A673 (cell line): ENCODE results near the gene RIPOR2. TPM values are rescaled to one million over a fixed set of nuclear protein-coding genes. Genes with fewer than 3 reads are reported as not detected.

Experiments used
- BruUV-seq: library from RNA; stranded (reverse); fragments of 400-500 nt; replicated peaks from 2 replicates; lab custom pipeline; 2021; lab: Mats Ljungman, UMichigan
- CTCF ChIA-PET: fragments of 300-600 bp; sonication (Branson Sonifier 250); formaldehyde crosslinking; loops from one replicate; lab custom pipeline; 2022; ENCODE audit warnings: antibody characterized with exemption; lab: Charles Lee
- POLR2A ChIA-PET: fragments of 300-600 bp; sonication (Branson Sonifier 250); formaldehyde crosslinking; loops from one replicate; lab custom pipeline; 2022; ENCODE audit warnings: antibody characterized with exemption; ENCODE audit not compliant: low non-redundant PET; lab: Charles Lee
- DNase-seq: peaks from one replicate; pipeline ENCODE4 v3.0.0-alpha.2; 2015; ENCODE audit warnings: low spot score
- H3K27ac ChIP-seq: fragments of 200-600 bp; sonication (generic); 2 replicates; pipeline ENCODE4 v1.5.1; 2016; ENCODE audit warnings: mixed run types, low read depth, mild to moderate bottlenecking, mixed read lengths, antibody characterized with exemption, low read length; ENCODE audit not compliant: poor library complexity, severe bottlenecking
- H3K27me3 ChIP-seq: fragments of 200-600 bp; sonication (generic); replicated peaks from 2 replicates; pipeline ENCODE4 v1.6.1; 2017; ENCODE audit warnings: mixed run types, low read depth, mild to moderate bottlenecking, mixed read lengths, antibody characterized with exemption, low read length; ENCODE audit not compliant: insufficient read depth, poor library complexity
- H3K36me3 ChIP-seq: fragments of 200-600 bp; sonication (generic); 2 replicates; pipeline ENCODE4 v1.6.1; 2016; ENCODE audit warnings: mixed run types, mild to moderate bottlenecking, mixed read lengths, antibody characterized with exemption, low read length; ENCODE audit not compliant: insufficient read depth, poor library complexity, severe bottlenecking
- H3K4me1 ChIP-seq: fragments of 200-600 bp; sonication (generic); 2 replicates; pipeline ENCODE4 v1.6.1; 2017; ENCODE audit warnings: mixed run types, mild to moderate bottlenecking, mixed read lengths, antibody characterized with exemption, low read length; ENCODE audit not compliant: insufficient read depth, poor library complexity, severe bottlenecking
- H3K4me3 ChIP-seq: fragments of 200-600 bp; sonication (generic); 2 replicates; pipeline ENCODE4 v1.5.1; 2016; ENCODE audit warnings: low read depth, mixed run types, mild to moderate bottlenecking, mixed read lengths, low read length; ENCODE audit not compliant: poor library complexity, severe bottlenecking
- H3K9me3 ChIP-seq: fragments of 200-600 bp; sonication (generic); 2 replicates; pipeline ENCODE4 v1.6.1; 2016; ENCODE audit warnings: mixed run types, low read depth, mild to moderate bottlenecking, mixed read lengths, antibody characterized with exemption, low read length; ENCODE audit not compliant: poor library complexity, severe bottlenecking
- CTCF ChIP-seq: fragments of 300-800, 200-600 bp; sonication (generic); conservative IDR thresholded peaks from 2 replicates; pipeline ENCODE4 v1.5.1; 2017; ENCODE audit warnings: low read depth, mild to moderate bottlenecking, antibody characterized with exemption, low read length, moderate library complexity, mixed read lengths
- EZH2 ChIP-seq: fragments of 200-600 bp; sonication (generic); IDR thresholded peaks from 2 replicates; pipeline ENCODE4 v1.6.1; 2017; ENCODE audit warnings: borderline replicate concordance, low read depth, mild to moderate bottlenecking, mixed read lengths, antibody characterized with exemption, low read length; ENCODE audit not compliant: poor library complexity, severe bottlenecking
- intact Hi-C: fragments of 100-400 bp; cut with micrococcal nuclease; formaldehyde crosslinking; loops from one replicate; pipeline ENCODE4 v1.10.0; 2022; ENCODE audit not compliant: unreplicated experiment
- total RNA-seq: library from RNA; stranded (reverse); gene quantifications from 2 replicates; pipeline ENCODE4 v1.2.3, GENCODE V29; 2021

Gene RIPOR2
- total RNA-seq, 1 experiment from 2014 or later = 0.17 TPM

GRCh38 chr6:24831771-24832716, 103.7 kb downstream of the RIPOR2 start:
- no peaks in the 10 kb centered on the region for H3K9me3 ChIP-seq
- DNase-seq = no peak
- TF ChIP-seq EZH2 (no peak), CTCF (no peak)
- POLR2A ChIA-PET = no interaction called here
- no peak overlapping the region for H3K27ac ChIP-seq
- no peaks in the 10 kb centered on the region for H3K27me3 ChIP-seq
- CTCF ChIA-PET = interaction anchor here (0.9 kb wide), 1 partner anchor 24 kb away, joined by 3 read pairs; no protein-coding TSS in a partner anchor
- intact Hi-C loops = no loop called here
- BruUV-seq = no TSS peak
- H3K4me1 ChIP-seq = peaks cover 3% of the 10 kb centered on the region
- H3K4me3 ChIP-seq = no peak overlapping the region
- H3K36me3 ChIP-seq = no peaks in the 10 kb centered on the region

- Histone ChIP-seq H3K27me3 (no peaks in the 10 kb centered on the region), H3K4me3 (no peak overlapping the region), H3K9me3 (no peaks in the 10 kb centered on the region), H3K27ac (no peak overlapping the region), H3K36me3 (no peaks in the 10 kb centered on the region), H3K4me1 (no peaks in the 10 kb centered on the region)
- intact Hi-C loops = no loop called here
- DNase-seq = no peak
- no TSS peak for BruUV-seq
- 0 out of 2 replicates have a peak, but pooled peaks have one; percentile 12 for TF ChIP-seq CTCF
- no peak for TF ChIP-seq EZH2
- POLR2A ChIA-PET = no interaction called here
- CTCF ChIA-PET = interaction anchor here (0.9 kb wide), 1 partner anchor 26 kb away, joined by 4 read pairs; no protein-coding TSS in a partner anchor
Observed at GRCh38 chr6:24829657-24830056, 106.1 kb downstream of the RIPOR2 start.

GRCh38 chr6:24827970-24828369, 107.8 kb downstream of the RIPOR2 start:
- CTCF ChIA-PET = no interaction called here
- POLR2A ChIA-PET = no interaction called here
- BruUV-seq = no TSS peak
- intact Hi-C loops = no loop called here
- H3K27me3 ChIP-seq = no peaks in the 10 kb centered on the region
- H3K27ac ChIP-seq = no peak overlapping the region
- no peaks in the 10 kb centered on the region for H3K4me1 ChIP-seq
- no peaks in the 10 kb centered on the region for H3K36me3 ChIP-seq
- TF ChIP-seq CTCF (no peak), EZH2 (no peak)
- H3K4me3 ChIP-seq = no peak overlapping the region
- H3K9me3 ChIP-seq = no peaks in the 10 kb centered on the region
- DNase-seq = no peak
